Esophagus (tissue), 2 donors: ENCODE data around the gene ANKRD36. TPM values are rescaled to one million over a fixed set of nuclear protein-coding genes. Genes with fewer than 3 reads are reported as not detected.
"Not testable (repeated sequence)": the region's sequence is repeated elsewhere in the genome, so short reads cannot be mapped to it uniquely, and the experiment has no call there.

Experiments
- H3K27ac ChIP-seq, 2 donors: one replicate each; pipeline ENCODE4 v1.5.1; 2013; ENCODE audit warnings: low read depth in 2 of 2, mild to moderate bottlenecking in 2 of 2, inconsistent platforms in 1 of 2, low read length in 1 of 2, moderate library complexity in 1 of 2
- H3K27me3 ChIP-seq, 2 donors: one replicate each; pipeline ENCODE4 v1.6.1; 2013; ENCODE audit warnings: low read length in 2 of 2, control low read depth in 1 of 2, mild to moderate bottlenecking in 1 of 2; ENCODE audit not compliant: insufficient read depth in 2 of 2, control insufficient read depth in 1 of 2
- H3K36me3 ChIP-seq, 2 donors: one replicate each; pipeline ENCODE4 v1.6.1; 2013; ENCODE audit warnings: low read length in 1 of 2; ENCODE audit not compliant: control insufficient read depth in 2 of 2, insufficient read depth in 2 of 2
- H3K4me1 ChIP-seq, 2 donors: one replicate each; pipeline ENCODE4 v1.6.1; 2013; ENCODE audit warnings: low read length in 1 of 2; ENCODE audit not compliant: control insufficient read depth in 2 of 2, insufficient read depth in 2 of 2
- H3K4me3 ChIP-seq, 2 donors: one replicate each; pipeline ENCODE4 v1.5.1; 2013; ENCODE audit warnings: low read length in 2 of 2, mild to moderate bottlenecking in 2 of 2, low read depth in 1 of 2, moderate library complexity in 1 of 2
- H3K9me3 ChIP-seq, 2 donors: one replicate each; pipeline ENCODE4 v1.6.1; 2013; ENCODE audit warnings: mild to moderate bottlenecking in 2 of 2, low read depth in 1 of 2, low read length in 1 of 2, moderate library complexity in 1 of 2; ENCODE audit not compliant: control insufficient read depth in 2 of 2, insufficient read depth in 1 of 2
- WGBS, 2 donors: extraction: QIAGEN DNeasy Blood & Tissue Kit; methylation state at CpG; one replicate each; pipeline ENCODE4 v1.1.7; 2013; 5-methylcytosine and 5-hydroxymethylcytosine counted together
- polyA plus RNA-seq, 2 donors: library from polyadenylated mRNA; stranded (reverse); fragments of 200-250 nt; gene quantifications; one replicate each; pipeline ENCODE4 v1.2.3, GENCODE V29; 2013
- donor health status: healthy with polysubstance abuse.
- donor health status: Bipolar disorder and iron deficiency.

The ANKRD36 gene
- polyA plus RNA-seq, 2 donors: 1.3 to 4.2 TPM

DNA sequence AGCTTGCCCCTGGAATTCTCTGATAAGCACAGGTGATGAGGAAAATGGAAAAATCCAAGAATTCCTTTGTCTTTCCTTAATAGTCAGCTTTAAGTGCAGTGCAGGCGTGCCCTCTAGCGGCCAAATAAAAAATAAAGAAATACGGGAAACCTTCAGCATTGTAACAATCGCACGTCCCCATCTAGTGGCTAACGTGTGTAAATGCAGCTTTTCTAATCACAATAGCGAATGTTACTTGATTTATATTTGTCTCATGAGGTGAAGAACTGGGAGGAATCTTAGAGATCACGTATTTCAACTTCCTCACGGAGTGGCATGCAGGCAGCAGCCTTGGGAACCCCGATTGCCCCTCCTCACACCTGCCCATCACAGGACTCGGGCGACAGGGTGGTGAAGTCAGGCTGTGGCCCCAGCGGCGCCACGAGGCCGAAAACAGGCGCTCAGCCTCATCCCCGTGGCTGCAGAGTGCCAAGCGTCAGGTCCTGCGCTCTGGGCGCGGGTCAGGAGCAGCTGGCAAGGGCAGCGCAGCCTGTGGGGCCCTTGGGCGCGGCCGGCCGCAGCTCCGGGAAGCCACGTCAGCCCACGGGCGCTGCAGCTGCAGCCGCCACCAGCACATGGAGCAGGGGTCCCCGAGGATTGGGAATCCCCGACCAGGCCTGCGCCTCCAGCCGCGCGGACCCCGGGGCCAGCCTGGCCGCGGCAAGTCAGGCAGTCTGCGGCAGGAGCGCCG lies 468 bp upstream of the ANKRD36 start:
- Histone ChIP-seq H3K27ac (peak overlapping the region; percentile 94 to 95), H3K4me3 (peak overlapping the region; percentile 50 to 66)
- H3K36me3 ChIP-seq, H3K4me1 ChIP-seq, H3K27me3 ChIP-seq, H3K9me3 ChIP-seq: not testable (repeated sequence)
- WGBS, 2 donors: 0 to 1% methylated on average over 30 to 41 of the region's 44 CpGs

DNA sequence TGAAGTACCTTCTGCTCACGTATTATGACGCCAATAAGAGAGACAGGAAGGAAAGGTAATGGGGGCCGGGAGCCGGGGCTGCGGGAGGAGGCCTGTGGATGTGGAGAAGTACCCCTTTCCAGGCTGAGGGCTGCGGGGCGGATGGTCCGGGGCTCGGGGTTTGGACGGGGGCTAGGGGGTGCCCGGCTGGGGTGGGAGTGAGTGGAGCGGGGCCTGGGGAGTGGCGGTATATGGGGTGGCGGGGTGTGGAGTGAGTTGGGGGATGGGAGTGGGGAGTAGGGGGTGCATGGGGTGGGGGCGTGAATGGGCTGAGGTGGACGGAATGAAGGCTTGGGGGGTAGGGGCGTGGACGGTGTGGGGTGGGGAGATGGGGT lies 916 bp downstream of the ANKRD36 start:
- H3K36me3 ChIP-seq, H3K27me3 ChIP-seq, H3K9me3 ChIP-seq, H3K4me1 ChIP-seq: not testable (repeated sequence)
- WGBS, 2 donors: 2% methylated on average over 13 to 18 of the region's 18 CpGs
- Histone ChIP-seq H3K4me3 (peak overlapping the region; percentile 56 to 66), H3K27ac (peak overlapping the region; percentile 85 to 89)

DNA sequence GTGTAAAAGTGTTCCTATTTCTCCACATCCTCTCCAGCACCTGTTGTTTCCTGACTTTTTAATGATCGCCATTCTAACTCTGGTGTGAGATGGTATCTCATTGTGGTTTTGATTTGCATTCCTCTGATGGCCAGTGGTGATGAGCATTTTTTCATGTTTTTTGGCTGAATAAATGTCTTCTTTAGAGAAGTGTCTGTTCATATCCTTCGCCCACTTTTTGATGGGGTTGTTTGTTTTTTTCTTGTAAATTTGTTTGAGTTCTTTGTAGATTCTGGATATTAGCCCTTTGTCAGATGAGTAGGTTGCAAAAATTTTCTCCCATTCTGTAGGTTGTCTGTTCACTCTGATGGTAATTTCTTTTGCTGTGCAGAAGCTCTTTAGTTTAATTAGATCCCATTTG lies 16.1 kb downstream of the ANKRD36 start:
- not testable (repeated sequence) for H3K4me1 ChIP-seq, H3K27ac ChIP-seq, H3K4me3 ChIP-seq, H3K36me3 ChIP-seq, H3K9me3 ChIP-seq, H3K27me3 ChIP-seq
- 88 to 98% methylated on average over 2 of the region's 2 CpGs for WGBS, 2 donors

DNA sequence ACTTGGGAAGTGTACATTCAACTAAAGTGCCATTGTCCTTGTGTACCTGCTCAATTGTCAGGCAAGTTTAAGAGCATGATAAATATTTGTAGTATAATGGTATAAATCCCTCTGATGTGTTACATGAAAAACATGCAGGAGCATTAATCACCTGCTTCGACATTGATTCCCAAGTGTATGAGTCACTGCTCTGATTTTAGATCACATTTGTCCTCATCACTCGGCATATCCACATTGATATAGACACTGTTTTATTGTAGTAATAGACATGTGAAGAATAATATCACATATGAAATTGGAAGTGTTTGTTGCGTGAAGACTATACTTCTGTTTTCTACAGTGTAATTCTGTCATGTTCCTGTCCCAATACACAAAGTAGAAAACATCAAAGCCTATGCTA lies 31.1 kb downstream of the ANKRD36 start:
- not testable (repeated sequence) for H3K27me3 ChIP-seq, H3K4me3 ChIP-seq, H3K36me3 ChIP-seq, H3K9me3 ChIP-seq, H3K27ac ChIP-seq, H3K4me1 ChIP-seq
- WGBS, 2 donors: 53 to 63% methylated on average over 3 of the region's 3 CpGs

DNA sequence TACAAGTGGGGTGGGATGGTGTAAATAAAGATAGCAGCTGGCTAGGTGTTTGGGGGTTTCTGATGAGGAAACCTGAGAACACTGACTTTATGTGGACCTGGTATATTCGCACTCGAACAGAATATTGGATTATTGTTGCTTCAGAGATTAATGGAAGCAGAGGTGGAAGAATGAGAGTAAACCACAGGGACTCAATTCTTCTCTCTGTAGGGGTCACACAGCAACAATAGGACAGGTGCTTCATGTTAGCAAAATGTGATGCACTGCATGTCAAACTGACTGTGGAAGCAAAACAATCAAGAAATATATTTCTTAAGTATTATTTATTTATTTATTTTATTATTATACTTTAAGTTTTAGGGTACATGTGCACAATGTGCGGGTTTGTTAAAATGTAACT lies 53.6 kb downstream of the ANKRD36 start:
- not testable (repeated sequence) for H3K27ac ChIP-seq, H3K4me3 ChIP-seq, H3K36me3 ChIP-seq, H3K4me1 ChIP-seq, H3K9me3 ChIP-seq, H3K27me3 ChIP-seq
- 82 to 84% methylated on average over 1 of the region's 3 CpGs for whole genome bisulfite sequencing, 2 donors

DNA sequence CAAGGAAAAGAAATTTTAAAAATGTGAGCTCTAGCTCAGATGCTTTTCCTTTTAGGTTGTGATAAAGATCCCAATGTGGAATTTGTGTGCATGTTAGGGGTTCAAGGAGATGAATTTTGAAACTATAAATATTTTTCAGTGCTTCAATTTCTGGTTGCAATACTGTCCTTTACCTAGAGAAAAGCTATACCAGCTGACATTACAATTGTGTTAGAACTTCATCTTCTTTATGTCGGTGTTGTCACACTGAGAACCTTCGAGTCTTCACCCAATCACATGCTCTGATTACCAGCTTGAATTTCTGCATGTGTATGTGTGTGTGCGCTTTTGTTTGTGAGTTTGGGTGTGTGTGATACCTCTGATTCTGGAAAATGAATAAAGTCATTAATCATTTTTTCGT lies 55.0 kb downstream of the ANKRD36 start:
- not testable (repeated sequence) for H3K9me3 ChIP-seq, H3K4me1 ChIP-seq, H3K27ac ChIP-seq, H3K4me3 ChIP-seq, H3K27me3 ChIP-seq, H3K36me3 ChIP-seq
- 83 to 84% methylated on average over 4 of the region's 4 CpGs for WGBS, 2 donors

DNA sequence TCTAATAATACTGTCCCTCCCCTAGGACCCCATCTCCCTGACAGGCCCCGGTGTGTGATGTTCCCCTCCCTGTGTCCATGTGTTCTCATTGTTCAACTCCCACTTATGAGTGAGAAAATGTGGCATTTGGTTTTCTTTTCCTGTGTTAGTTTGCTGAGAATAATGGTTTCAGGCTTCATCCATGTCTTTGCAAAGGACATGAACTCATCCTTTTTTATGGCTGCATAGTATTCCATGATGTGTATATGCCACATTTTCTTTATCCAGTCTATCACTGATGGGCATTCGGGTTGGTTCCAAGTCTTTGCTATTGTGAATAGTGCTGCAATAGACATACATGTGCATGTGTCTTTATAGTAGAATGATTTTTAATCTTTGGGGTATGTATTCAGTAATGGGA lies 55.6 kb downstream of the ANKRD36 start:
- H3K27me3 ChIP-seq, H3K36me3 ChIP-seq, H3K4me1 ChIP-seq, H3K27ac ChIP-seq, H3K9me3 ChIP-seq, H3K4me3 ChIP-seq: not testable (repeated sequence)
- WGBS, 2 donors: 81 to 85% methylated on average over 2 of the region's 2 CpGs

DNA sequence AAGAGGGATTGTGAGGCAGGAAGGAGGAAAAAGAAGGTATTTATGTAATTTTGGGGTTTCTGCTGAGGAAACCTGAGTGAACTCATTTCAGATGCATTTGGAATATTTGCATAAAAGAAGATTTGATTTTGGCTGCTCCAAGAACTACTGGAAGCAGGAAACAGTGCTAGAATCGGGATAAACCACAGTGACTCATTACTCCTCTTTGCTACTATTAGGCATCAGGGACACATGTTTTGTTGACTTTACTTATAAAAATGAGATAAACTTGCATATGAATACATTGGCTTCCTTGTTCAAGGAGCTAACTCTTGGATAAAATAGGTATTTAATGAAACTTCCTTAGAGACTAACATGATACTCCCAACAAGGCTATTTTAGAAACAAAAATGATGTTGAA lies 67.4 kb downstream of the ANKRD36 start:
- WGBS, 2 donors: 74 to 76% methylated on average over 1 of the region's 1 CpG
- not testable (repeated sequence) for H3K9me3 ChIP-seq, H3K36me3 ChIP-seq, H3K27me3 ChIP-seq, H3K4me3 ChIP-seq, H3K27ac ChIP-seq, H3K4me1 ChIP-seq

DNA sequence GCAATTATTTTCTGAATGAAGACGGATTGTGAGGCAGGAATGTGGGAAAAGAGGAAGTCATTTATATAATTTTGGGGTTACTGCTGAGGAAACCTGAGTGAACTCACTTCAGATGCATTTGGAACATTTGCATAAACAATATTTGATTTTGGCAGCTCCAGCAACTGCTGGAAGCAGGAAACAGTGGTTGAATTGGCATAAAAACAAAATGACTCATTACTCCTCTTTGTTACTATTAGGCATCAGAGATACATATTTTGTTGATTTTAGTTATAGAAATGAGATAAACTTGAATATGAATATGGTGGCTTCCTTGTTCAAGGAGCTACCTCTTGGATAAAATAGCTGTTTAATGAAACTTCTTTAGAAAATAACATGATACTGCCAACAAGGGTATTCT lies 82.4 kb downstream of the ANKRD36 start:
- not testable (repeated sequence) for H3K9me3 ChIP-seq, H3K36me3 ChIP-seq, H3K4me1 ChIP-seq, H3K27me3 ChIP-seq, H3K4me3 ChIP-seq, H3K27ac ChIP-seq
- WGBS, 2 donors: no CpG with 5 or more reads among the region's 1 CpG

DNA sequence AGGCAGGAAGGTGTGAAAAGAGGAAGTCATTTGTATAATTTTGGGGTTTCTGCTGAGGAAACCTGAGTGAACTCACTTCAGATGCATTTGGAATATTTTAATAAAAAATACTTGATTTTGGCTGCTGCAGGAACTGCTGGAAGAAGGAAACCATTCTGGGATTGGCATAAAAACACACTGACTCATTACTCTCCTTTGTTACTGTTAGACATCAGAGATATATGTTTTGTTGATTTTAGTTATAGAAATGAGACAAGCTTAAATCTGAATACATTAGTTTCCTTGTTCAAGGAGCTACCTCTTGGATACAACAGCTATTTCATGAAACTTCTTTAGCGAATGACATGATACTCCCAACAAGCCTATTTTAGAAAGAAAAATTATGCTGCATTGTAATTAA lies 84.3 kb downstream of the ANKRD36 start:
- H3K27me3 ChIP-seq, H3K4me3 ChIP-seq, H3K9me3 ChIP-seq, H3K4me1 ChIP-seq, H3K36me3 ChIP-seq, H3K27ac ChIP-seq: not testable (repeated sequence)
- 76 to 80% methylated on average over 1 of the region's 1 CpG for WGBS, 2 donors
